NCI-H2107 treated with DMSO at 0.1 percent for 48 hours (cell line): Measurements from ENCODE around the gene GET4.
"Not testable (repeated sequence)": the region's sequence is repeated elsewhere in the genome, so short reads cannot be mapped to it uniquely, and the experiment has no call there.

Source experiments
- DNase-seq: peaks from one replicate; lab custom pipeline; 2025; ENCODE audit not compliant: unreplicated experiment; lab: John Stamatoyannopoulos, UW

Gene GET4

DNA sequence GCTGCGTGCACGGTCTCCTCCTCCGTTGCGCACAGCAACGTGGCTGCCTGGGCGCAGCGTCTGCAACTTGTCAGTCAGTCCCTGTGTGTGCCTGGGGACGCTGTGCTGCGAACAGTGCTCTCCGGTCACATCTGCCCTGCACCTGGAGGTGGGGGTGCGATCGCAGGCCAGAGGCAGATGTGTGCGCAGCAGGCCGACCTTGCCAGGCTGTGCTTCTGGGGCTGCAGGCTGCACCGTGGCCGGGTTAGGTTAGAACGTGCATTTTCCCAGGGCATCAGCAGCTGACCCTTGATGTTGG is 8.2 kb upstream of the GET4 start:
- DNase-seq = no peak

DNA sequence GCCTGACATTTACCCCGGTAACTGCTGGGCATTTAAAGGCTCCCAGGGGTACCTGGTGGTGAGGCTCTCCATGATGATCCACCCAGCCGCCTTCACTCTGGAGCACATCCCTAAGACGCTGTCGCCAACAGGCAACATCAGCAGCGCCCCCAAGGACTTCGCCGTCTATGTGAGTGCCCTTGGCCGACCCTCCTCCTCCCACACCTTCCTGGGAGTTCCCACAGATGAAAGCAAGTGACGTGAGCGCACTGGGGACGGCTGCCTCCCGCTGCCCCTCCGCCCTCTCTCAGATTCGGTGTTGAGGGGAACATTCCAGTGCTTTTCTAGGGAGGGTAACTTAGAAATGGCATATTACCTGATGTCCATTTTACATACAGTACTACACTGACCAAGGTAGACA is 7.0 kb upstream of the GET4 start:
- DNase-seq = no peak

DNA sequence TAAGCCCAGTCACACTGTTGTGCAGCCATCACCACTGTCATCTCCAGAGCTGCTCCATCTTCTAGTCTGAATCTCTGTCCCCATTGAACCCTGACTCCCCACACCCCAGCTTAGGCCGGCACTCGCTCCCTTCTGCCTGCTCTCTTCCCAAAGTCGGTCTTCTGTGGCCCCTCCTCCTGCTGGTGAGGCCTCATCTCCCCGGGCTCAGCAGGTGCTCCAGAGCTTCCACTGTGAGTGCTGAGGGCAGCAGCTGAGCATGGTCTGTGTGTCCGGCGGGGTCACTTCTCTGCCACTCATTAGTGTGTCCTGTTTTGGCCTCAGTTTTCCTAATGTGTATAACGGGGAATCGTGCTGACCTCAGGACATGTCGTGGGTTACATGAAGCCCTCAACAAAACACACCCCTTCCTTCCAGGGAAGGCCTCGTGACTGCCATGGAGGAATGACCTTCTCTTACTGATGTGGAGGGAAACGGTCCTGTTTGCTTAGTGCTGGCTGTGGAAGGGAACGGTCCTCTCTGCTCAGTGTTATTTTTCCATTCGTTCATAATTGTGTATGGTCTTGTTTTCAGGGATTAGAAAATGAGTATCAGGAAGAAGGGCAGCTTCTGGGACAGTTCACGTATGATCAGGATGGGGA is 4.3 kb upstream of the GET4 start:
- DNase-seq = no peak

DNA sequence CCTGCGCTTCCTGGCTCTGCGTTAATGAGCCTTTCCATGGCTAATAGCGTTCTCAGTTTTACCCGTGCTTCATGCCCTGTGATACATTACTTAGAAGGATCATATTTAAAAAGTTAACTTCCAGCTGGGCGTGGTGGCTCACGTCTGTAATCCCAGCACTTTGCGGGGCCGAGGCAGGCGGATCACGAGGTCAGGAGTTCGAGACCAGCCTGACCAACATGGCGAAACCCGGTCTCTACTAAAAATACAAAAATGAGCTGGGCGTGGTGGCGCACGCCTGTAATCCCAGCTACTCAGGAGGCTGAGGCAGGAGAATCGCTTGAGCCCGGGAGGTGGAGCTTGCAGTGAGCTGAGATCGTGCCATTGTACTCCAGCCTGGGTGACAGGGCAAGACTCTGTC is 3.7 kb upstream of the GET4 start:
- not testable (repeated sequence) for DNase-seq

DNA sequence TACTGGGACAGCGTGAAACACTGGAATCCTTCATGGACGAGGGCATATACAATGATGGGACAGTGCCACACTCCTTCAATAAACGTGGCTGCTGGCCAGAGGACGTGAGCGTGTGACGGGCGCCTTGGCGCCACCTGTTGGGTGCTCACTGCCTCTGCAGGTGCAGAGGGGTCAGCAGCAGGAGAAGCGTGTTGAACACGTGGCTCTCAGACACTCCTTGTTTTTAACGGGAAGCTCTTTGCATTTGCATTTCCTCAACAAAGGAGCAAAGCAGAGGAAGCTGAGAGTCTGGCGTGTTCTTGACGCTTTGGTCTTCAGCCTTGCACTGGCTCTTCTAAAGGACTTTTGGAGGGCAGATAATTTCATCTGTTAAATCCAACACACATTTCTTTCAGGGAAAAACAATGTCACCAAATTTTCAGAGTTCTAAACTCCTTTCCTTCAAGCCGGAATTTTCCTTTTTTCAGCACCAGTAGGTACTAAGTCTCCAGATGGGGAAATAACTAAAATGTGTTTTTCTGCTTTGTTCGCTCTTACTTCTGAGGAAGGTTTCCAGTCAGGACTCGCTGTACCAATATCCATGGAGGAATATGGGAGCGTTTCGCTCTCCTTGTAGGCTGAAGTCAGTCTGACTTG is 2.9 kb upstream of the GET4 start:
- peak; percentile 62 for DNase-seq

DNA sequence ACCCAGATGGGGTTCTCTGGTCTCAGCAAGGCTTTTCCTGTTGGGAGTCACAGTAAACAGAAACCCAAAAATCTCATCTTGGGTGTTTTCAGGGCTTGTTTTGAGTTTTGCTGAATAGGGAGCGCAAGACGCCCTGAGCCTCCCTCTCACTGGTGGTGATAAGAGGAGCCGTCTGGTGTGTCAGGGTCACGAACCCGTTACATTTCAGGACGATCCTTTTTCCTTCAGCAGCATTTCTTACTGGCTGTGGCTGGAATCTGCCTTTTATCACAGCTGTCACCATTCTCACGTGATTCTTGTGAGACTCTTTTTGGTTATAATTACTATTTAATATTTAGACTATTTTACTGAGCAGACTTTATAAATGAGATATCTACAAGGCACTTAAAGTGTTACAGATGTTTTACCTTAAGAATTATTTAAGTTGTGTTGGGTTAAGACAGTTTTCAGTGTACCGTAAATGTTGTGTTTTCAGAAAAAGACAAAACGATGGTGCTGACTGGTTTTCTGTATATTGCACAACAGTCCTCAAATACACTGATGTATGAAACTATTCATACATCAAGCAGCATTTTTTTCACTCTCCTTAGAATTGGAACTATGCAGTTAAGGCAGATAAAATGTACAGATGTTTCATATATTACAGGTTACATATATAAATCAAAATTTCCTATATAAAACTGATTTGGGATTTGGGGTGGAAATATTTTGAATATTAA is 2.2 kb upstream of the GET4 start:
- DNase-seq = no peak

DNA sequence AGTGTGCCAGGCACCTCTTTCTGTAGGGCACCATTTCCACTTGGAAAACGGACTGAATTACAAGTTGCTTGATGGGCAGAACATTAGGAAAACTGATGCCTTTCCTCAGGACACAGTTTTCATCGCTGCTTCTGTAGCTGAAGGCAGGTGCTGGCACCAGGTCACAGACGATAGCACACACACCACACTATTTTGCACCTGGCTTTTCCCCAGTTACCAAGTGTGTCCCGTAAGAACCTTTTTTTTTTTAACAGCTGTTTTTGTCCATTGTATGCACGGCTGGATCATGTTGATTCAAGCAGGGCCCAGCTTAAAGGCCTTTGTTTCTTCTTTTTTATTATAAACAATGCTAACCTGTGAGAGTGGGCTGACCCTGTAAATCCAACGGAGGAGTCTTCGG is 1.3 kb upstream of the GET4 start:
- peak; percentile 95 for DNase-seq

DNA sequence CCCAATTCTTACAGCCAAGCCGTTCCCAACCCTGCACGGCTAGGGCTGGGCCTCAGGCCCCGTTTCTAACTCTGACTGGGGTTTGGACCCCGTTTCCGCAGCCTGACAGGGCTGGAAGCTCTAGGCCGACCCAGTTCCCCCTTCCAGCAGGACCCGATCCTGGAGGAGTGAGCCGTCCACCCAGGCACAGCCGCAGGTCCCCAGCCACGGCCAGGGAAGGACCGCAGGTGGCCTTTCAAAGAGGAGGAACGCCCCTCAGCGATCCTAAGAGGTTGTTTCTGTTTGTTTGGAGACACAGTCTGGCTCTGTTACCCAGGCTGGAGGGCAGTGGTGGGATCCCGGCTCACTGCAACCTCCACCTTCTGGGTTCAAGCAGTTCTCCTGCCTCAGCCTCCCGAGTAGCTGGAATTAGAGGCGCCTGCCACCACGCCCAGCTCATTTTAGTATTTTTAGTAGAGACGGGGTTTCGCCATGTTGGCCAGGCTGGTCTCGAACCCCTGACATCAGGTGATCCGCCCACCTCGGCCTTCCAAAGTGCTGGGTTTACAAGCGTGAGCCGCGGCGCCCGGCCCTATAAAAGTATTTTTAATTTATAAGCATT is 778 bp upstream of the GET4 start:
- DNase-seq = peak; percentile 56

DNA sequence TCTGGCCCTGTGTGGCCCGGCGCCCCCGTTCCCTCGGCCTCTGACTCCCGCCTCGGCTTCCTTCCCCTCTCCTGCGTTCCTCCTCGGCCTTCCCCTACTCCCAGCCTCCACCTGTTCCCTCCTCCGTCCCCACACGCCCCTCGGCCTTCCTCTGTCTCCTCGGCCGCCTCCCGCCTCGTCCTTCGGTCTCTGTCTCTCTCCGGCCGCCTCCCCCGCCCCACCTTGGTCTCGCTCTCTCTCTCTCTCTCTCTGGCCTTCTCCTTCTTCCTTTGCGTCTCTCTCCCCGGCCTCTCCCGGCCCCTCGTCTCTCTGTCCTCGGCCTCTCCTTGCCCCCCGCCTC is 588 bp downstream of the GET4 start:
- no peak for DNase-seq

DNA sequence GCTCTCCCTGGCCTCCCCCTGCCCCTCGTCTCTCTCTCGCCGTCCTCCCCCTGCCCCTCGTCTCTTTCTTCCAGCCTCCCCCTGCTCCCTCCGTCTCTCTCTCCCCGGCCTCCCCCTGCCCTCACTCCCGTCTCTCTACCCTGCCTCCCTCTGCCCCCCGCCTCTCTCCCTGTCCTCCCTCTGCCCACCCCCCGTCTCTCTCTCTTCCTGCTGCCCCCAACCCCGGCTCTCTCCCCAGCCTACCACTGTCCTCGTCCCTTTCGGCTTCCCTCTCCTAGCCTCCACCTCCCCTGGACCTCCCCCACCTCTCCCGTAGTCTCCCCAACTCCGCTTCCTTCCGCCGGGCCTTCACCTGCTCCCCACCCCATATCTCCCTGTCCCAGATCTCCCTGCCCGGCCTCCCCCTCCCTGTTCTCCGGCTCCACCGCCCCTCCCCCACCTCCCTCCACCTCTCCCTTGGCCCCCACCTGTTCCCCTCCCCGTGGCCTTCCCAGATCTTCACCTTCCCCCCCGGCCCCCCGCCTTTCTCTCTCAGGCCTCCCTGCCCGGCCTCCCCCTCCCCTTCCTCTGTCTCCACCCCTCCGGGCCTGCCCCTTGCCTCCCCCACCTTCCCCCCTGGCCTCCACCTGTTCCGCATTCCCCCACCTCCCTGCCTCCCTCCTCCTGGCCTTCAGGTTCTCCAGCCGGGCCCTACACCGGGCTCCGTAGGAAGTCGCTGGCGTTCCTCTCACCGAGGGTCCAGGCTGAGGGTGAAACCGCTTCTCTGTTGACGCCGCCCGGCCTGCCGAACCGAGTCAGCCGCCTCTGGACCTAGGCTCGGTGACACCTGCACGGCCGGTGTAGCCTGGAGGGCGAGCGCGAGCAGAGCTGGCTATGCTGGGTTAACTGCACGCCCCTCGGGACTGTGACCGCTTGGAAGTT is 1.2 kb downstream of the GET4 start:
- peak; percentile 35 for DNase-seq

DNA sequence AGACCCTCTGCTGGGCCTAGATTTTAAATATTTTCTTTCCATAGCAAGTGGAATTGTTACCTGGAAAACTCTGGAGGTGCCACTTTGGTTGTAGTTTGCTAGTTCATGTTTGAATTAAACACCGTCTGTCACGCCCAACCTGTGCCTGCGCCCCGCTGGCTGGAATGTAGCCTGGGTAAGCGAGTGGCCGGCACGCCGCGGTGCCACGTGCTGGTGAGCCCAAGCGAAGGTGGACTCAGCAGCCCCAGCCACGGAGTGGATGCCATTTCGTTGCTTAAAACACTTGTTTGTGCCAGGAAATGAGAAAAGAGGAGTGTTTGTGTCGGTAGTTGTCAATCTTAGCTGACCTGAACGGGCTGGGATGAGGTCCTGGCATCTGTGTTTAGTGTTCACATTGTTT is 2.7 kb downstream of the GET4 start:
- no peak for DNase-seq

DNA sequence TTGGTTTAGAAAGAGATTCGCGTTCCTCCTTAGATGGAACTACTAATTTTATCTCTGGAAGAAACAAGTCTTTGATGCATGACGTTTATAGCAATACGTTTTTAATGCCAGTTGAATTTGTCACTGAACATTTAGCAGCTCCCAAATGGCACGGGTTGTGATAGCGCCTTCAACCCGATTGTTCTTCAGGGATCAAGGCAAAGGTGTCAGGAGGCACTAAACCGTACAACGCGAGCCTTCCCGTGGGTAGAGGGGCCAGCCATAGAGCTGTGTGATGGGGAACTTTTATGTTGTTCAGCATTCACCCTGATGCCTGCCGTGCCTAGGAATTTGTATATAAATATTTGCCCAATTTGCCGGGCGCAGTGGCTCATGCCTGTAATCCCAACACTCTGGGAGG is 3.4 kb downstream of the GET4 start:
- DNase-seq = no peak

DNA sequence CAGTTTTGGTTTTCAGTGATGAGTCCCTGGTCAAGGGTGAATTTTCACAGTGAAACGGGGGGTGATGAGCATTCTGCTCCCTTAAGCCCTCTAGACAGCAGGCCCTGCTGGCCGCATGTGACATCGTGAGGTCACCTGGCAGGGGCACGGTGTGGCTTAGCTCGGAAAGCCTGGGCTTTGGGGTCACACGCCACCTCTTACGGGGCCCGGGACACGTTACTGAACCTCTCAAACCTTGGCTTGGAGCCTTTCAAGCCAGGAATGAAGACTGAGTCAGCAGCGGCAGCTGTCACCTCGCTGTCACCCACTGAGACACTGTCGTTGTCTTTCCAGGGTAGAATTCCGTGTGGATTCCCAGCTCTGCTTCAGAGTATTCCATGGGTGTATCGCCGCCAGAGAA is 4.1 kb downstream of the GET4 start:
- DNase-seq = no peak

DNA sequence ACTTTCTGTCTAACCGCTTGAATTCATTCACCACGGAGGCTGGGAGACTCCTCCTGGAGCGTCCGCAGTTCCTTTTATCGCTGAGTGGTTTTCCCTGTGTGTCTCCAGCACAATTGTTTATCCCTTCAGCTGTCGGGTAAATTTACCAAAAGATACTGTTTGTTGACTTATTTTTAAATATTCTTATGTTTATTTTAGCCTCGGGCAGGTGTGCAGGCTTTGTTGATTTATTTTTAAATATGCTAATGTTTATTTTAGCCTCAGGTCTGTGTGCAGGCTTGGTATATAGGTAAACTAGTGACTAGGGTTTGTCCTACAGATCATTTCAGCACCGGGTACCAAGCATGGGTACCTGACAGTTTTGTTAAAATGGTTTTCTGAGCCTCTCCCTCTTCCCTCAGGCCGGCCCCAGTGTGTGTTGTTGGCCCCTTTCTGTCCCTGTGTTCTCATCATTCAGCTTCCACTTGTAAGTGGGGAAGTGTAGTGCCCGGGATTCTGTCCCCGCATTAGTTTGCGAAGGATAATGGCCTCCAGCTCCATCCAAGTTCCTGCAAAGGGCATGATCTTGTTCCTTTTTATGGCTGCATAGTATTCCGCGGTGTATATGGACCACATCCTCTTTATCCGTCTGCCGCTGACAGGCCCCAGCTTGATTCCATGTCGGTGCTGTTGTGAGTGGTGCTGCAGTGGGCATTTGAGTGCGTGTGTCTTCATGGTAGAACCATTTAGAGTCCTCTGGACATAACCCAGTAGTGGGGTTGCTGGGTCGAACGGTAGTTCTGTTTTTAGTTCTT is 5.3 kb downstream of the GET4 start:
- DNase-seq = no peak

DNA sequence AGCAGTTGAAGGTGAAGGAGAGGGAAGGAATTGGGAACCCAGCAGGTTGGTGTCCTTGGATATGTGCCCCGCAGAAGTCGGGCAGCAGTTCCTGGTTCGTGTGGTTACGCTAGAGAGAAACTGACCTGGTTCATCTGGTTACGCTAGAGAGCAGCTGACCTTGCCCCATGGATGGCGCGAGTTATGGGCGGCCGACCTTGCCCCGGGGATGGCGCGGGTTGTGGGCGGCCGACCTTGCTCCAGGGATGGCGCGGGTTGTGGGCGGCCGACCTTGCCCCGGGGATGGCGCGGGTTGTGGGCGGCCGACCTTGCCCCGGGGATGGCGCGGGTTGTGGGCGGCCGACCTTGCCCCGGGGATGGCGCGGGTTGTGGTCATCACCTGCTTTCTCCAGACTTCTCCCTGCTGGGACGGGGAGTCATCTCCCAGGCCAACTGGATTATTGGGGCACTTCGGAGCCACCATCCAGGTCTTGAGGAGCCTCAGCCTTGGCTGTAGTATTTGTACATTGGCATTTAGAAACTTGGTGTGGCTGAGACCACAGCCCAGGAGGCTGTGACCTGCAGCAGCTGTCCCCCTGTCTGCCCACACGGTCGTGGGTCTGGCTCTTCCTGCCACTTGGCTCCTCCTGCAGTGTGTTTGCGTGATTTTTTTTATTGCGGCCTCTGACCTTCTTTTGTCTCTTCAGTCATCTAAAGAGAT is 6.1 kb downstream of the GET4 start:
- DNase-seq = no peak

DNA sequence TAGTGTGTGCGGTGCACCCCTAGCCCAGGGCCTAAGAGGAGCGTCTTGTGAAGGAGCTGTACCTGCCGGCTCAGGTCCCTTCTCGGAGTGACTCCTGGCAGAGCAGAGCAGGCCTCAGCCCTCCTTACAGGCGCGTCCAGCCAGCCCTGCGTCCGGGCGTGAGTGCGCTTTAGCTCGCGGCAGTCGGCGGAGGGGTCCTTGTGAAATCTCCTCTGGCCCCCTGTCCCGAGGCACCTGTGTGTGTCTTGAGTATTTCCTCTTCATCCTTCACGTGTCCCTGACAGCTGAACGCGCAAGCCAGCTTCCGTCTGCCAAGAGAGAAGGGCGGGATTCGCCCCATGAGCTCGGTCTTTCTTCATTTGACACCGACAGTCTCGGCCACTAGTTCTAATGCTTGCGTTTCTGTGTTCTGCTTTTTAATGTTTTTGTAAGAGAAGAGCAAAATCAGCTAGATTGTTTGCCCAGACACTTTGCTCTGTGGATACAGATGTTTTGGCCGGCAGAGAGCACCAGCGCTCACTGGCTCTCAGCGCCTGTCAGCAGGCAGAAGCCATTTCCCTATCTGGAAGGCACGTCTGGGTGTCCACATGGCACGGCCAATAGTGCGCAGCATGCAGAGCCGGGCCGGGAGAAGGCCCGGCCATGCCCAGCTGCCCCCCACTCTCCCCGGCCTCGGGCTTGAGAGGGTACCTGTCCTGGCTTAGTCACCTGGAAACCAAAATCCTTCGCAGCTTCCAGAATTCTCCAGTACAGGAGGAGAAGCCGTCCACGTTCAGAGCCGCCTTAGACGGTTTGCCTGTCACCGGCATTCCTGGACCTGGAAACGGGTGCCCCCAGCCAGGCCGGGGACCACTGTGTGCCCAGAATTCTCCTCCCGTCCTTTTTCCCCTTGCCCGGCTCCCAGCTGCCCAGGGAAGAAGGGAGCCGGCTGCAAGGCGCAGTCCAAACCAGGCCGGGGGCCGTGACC is 7.0 kb downstream of the GET4 start:
- no peak for DNase-seq

DNA sequence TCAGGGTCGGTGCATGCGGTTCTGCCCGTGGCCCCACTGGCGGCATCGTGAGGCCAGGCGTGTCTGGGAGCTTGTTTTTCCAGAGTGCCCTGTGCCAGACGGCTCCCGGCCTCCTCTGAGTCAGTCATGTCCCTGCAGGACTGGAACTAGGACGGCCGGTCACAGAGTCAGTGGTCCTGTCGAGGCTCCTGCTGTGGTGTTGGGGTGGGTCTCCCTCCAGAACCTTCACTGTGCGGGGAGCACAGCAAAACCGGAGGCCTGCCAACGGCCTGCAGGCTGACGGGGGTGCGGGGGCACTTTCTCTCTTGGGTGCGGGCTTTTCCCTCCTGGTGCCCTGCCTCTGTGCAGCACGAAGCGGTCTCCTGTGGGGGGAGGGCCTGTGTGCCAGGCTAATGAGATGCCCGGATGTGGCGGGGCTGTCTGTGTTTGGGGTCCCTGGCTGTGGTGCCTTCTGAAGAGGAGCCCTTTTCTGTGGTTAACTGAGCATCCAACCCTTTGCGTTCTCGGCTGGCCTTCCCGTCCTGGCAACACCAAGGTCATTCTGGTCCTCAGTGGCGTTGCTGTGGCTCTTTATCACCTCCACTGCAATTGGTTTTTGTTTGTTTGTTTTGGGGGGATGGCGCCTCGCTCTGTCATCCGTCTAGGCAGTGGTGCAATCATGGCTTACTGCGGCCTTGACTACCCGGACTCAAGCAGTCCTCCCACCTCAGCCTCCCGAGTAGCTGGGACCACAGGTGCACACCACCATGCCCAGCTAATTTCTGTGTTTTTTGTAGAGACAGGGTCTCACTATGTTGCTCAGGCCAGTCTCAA is 8.0 kb downstream of the GET4 start:
- no peak for DNase-seq

DNA sequence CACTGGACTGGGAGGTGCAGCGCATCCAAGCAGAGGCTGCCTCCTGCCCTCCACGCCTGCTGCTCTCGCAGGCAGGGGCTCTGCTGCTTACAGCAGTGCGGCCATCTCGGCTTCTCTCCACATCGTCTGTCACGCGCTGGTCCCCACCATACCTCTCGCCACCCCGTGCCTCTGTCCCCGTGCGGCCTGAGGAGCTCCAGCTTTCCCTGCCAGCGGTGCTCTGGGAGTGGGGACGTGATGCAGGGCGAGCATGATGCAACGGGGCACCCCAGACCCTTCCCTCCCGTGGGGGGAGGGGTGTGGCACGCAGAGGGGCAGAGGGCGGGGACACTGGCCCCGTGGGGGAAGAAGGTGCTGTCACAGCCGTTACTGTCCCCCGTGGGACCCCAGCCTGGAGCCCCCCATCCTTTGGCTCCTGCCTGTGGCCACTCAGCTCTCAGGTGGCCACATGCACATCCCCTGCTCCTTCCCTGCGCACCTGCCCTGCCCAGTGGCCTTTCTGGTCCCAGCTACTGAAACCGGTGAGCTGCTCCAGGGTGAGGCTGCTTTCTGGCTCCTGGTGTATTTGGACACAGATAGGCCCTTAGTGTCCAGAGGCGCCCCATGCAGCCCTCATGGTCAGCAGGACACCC is 9.0 kb downstream of the GET4 start:
- DNase-seq = no peak
